Stimulated activated CD8-positive, alpha-beta memory T cell treated with anti-CD3 and anti-CD28 coated beads, Interleukin-7, amount 100 ng/mL, for 24 hours (primary cell): Measurements from ENCODE around the gene MERTK.

Experiments
- DNase-seq: peaks from one replicate; pipeline ENCODE4 v3.0.0-alpha.2; 2020; ENCODE audit warnings: low read depth

Gene MERTK

GRCh38 chr2:111981666-111982065 is 83.3 kb downstream of the MERTK start:
- no peak for DNase-seq

GRCh38 chr2:111982822-111983221 is 84.4 kb downstream of the MERTK start:
- no peak for DNase-seq

GRCh38 chr2:111983478-111984212 is 85.2 kb downstream of the MERTK start:
- no peak for DNase-seq

- no peak for DNase-seq
Observed at GRCh38 chr2:111984213-111984604, 85.8 kb downstream of the MERTK start.

GRCh38 chr2:111985514-111985913 is 87.1 kb downstream of the MERTK start:
- DNase-seq = no peak

GRCh38 chr2:111986116-111986900 is 87.9 kb downstream of the MERTK start:
- DNase-seq = no peak

GRCh38 chr2:111990375-111990774 is 92.0 kb downstream of the MERTK start:
- no peak for DNase-seq

- no peak for DNase-seq
Observed at GRCh38 chr2:111990856-111991255, 92.4 kb downstream of the MERTK start.

- no peak for DNase-seq
Observed at GRCh38 chr2:111994042-111994441, 95.6 kb downstream of the MERTK start.

- no peak for DNase-seq
Observed at GRCh38 chr2:111995148-111995547, 96.7 kb downstream of the MERTK start.

GRCh38 chr2:111999809-112000208 is 101.4 kb downstream of the MERTK start:
- DNase-seq = no peak

GRCh38 chr2:112000399-112001135 is 102.2 kb downstream of the MERTK start:
- DNase-seq = no peak

GRCh38 chr2:112001136-112001715 is 102.8 kb downstream of the MERTK start:
- DNase-seq = no peak

GRCh38 chr2:112001942-112002341 is 103.5 kb downstream of the MERTK start:
- DNase-seq = no peak

GRCh38 chr2:112003576-112004252 is 105.3 kb downstream of the MERTK start:
- no peak for DNase-seq

- no peak for DNase-seq
Observed at GRCh38 chr2:112004253-112004645, 105.8 kb downstream of the MERTK start.

- DNase-seq = no peak
Observed at GRCh38 chr2:112005406-112006075, 107.1 kb downstream of the MERTK start.

GRCh38 chr2:112006076-112006410 is 107.6 kb downstream of the MERTK start:
- no peak for DNase-seq

- no peak for DNase-seq
Observed at GRCh38 chr2:112007493-112007892, 109.1 kb downstream of the MERTK start.

GRCh38 chr2:112008910-112009485 is 110.6 kb downstream of the MERTK start:
- DNase-seq = no peak

GRCh38 chr2:112010751-112011150 is 112.3 kb downstream of the MERTK start:
- no peak for DNase-seq
